Tibial artery (tissue), 4 donors: ENCODE results near the gene PPP6C.
"Not testable (repeated sequence)": the region's sequence is repeated elsewhere in the genome, so short reads cannot be mapped to it uniquely, and the experiment has no call there.

Experiments
- DNase-seq, 2 donors: peaks; one replicate each; pipeline ENCODE4 v3.0.0-alpha.2; 2019
- H3K27ac ChIP-seq, 2 donors: fragments of 200-600 bp; sonication (generic) in 1 of 2; 1 replicate in 1 of 2; 2 replicates in 1 of 2; pipeline ENCODE4 v1.5.1; 2018 to 2019; ENCODE audit warnings: mild to moderate bottlenecking in 1 of 2
- H3K27me3 ChIP-seq, 2 donors: fragments of 200-600 bp; sonication (generic) in 1 of 2; one replicate each; pipeline versions ENCODE4 v1.5.1 to v1.6.0; 2016 to 2019
- H3K36me3 ChIP-seq, 3 donors: fragments of 200-600 bp; sonication (generic) in 2 of 3; one replicate each; pipeline ENCODE4 v1.5.1; 2016 to 2019; ENCODE audit warnings: mild to moderate bottlenecking in 2 of 3
- H3K4me1 ChIP-seq, 4 donors: fragments of 200-600 bp; sonication (generic) in 2 of 4; 1 replicate in 3 of 4; 2 replicates in 1 of 4; pipeline ENCODE4 v1.5.1; 2016 to 2019
- H3K4me3 ChIP-seq, 2 donors: fragments of 200-600 bp; sonication (generic) in 1 of 2; 1 replicate in 1 of 2; 2 replicates in 1 of 2; pipeline ENCODE4 v1.5.1; 2018 to 2019; ENCODE audit warnings: mild to moderate bottlenecking in 2 of 2
- H3K9me3 ChIP-seq, 3 donors: fragments of 200-600 bp; sonication (generic) in 1 of 3; one replicate each; pipeline ENCODE4 v1.5.1; 2016 to 2019
- CTCF ChIP-seq, 2 experiments: fragments of 200-600 bp in 1 of 2; fragments of 450-650 bp in 1 of 2; IDR thresholded peaks; one replicate each; pipeline ENCODE4 v1.5.1; 2017 to 2019; ENCODE audit warnings: antibody characterized with exemption in 2 of 2, mild to moderate bottlenecking in 1 of 2, moderate library complexity in 1 of 2
- intact Hi-C: fragments of 100-400 bp; cut with DNase I; formaldehyde crosslinking; loops from one replicate; pipeline ENCODE4 v1.15.0; 2023; ENCODE audit warnings: low total_unique reads

The PPP6C gene

GRCh38 chr9:125233678-125234077 lies 44.1 kb upstream of the PPP6C start:
- Histone ChIP-seq H3K4me1 (peaks cover 0 to 41% (median 27%) of the 10 kb centered on the region in 4 donors), H3K4me3 (no peak overlapping the region), H3K27ac (no peak overlapping the region), H3K27me3 (no peaks in the 10 kb centered on the region), H3K36me3 (peaks cover 38 to 95% (median 62%) of the 10 kb centered on the region in 3 donors), H3K9me3 (no peaks in the 10 kb centered on the region)
- no peak for DNase-seq
- no peak for TF ChIP-seq CTCF (IDR thresholded peaks at IDR 0.05)
- intact Hi-C loops: no loop called here

- no peak for DNase-seq
- no peak overlapping the region for H3K27ac ChIP-seq
Measured at GRCh38 chr9:125227761-125228160, 38.2 kb upstream of the PPP6C start.

GRCh38 chr9:125224858-125225257 lies 35.3 kb upstream of the PPP6C start:
- H3K27me3 ChIP-seq, DNase-seq, H3K4me1 ChIP-seq, H3K27ac ChIP-seq, intact Hi-C loops, H3K9me3 ChIP-seq, H3K4me3 ChIP-seq: not testable (repeated sequence)
- peaks cover 6 to 75% (median 56%) of the 10 kb centered on the region in 3 donors for H3K36me3 ChIP-seq

More at GRCh38 chr9:125227761-125228160, 38.2 kb upstream of the PPP6C start:
- H3K4me1 ChIP-seq: no peaks in the 10 kb centered on the region
- H3K4me3 ChIP-seq: no peak overlapping the region
- no peaks in the 10 kb centered on the region for H3K27me3 ChIP-seq
- no peak for TF ChIP-seq CTCF (IDR thresholded peaks at IDR 0.05)
- intact Hi-C loops: no loop called here
- H3K36me3 ChIP-seq: peaks cover 17 to 82% (median 42%) of the 10 kb centered on the region in 3 donors
- no peaks in the 10 kb centered on the region for H3K9me3 ChIP-seq

- Histone ChIP-seq H3K36me3 (peaks cover 4 to 48% (median 38%) of the 10 kb centered on the region in 3 donors), H3K27ac (no peak overlapping the region), H3K9me3 (no peaks in the 10 kb centered on the region), H3K4me3 (no peak overlapping the region), H3K4me1 (no peaks in the 10 kb centered on the region), H3K27me3 (no peaks in the 10 kb centered on the region)
- intact Hi-C loops: no loop called here
- no peak for DNase-seq
- TF ChIP-seq CTCF (IDR thresholded peaks at IDR 0.05): no peak
Measured at GRCh38 chr9:125218621-125219020, 29.0 kb upstream of the PPP6C start.

- no peaks in the 10 kb centered on the region for H3K27me3 ChIP-seq
- H3K36me3 ChIP-seq: peaks cover 18 to 55% (median 42%) of the 10 kb centered on the region in 3 donors
- no peak for TF ChIP-seq CTCF (IDR thresholded peaks at IDR 0.05)
- no peak overlapping the region for H3K4me3 ChIP-seq
- DNase-seq: no peak
- H3K9me3 ChIP-seq: no peaks in the 10 kb centered on the region
- intact Hi-C loops: no loop called here
- no peak overlapping the region for H3K27ac ChIP-seq
- no peaks in the 10 kb centered on the region for H3K4me1 ChIP-seq
Measured at GRCh38 chr9:125214186-125214585, 24.6 kb upstream of the PPP6C start.

GRCh38 chr9:125204477-125204876 lies 14.9 kb upstream of the PPP6C start:
- intact Hi-C loops: no loop called here

More at GRCh38 chr9:125204477-125204876, 14.9 kb upstream of the PPP6C start:
- DNase-seq: no peak
- no peak for TF ChIP-seq CTCF (IDR thresholded peaks at IDR 0.05)
- Histone ChIP-seq H3K4me3 (no peak overlapping the region), H3K4me1 (peaks cover 0 to 9% (median 8%) of the 10 kb centered on the region in 4 donors), H3K27ac (no peak overlapping the region), H3K9me3 (no peaks in the 10 kb centered on the region), H3K27me3 (no peaks in the 10 kb centered on the region), H3K36me3 (peaks cover 11 to 66% (median 35%) of the 10 kb centered on the region in 3 donors)
